Fibroblast of mammary gland (primary cell): ENCODE results near the gene LAMP1.

Source experiments
- DNase-seq: peaks from one replicate; pipeline ENCODE4 v3.0.0-alpha.2; 2010; ENCODE audit warnings: low read depth
- H3K4me3 ChIP-seq: 2 replicates; pipeline ENCODE4 v1.5.1; 2011; ENCODE audit warnings: low read depth, mild to moderate bottlenecking, low read length, moderate library complexity; ENCODE audit not compliant: control insufficient read depth
- TF ChIP-seq, protein P1 (sequence below): conservative IDR thresholded peaks from 2 replicates; pipeline ENCODE4 v1.5.1; 2011; ENCODE audit warnings: low read depth, low read length, inconsistent platforms; ENCODE audit not compliant: control insufficient read depth, insufficient read depth

The LAMP1 gene

GRCh38 chr13:113332615-113333014 lies 35.6 kb downstream of the LAMP1 start:
- no peak for DNase-seq
- TF ChIP-seq, protein P1, sequence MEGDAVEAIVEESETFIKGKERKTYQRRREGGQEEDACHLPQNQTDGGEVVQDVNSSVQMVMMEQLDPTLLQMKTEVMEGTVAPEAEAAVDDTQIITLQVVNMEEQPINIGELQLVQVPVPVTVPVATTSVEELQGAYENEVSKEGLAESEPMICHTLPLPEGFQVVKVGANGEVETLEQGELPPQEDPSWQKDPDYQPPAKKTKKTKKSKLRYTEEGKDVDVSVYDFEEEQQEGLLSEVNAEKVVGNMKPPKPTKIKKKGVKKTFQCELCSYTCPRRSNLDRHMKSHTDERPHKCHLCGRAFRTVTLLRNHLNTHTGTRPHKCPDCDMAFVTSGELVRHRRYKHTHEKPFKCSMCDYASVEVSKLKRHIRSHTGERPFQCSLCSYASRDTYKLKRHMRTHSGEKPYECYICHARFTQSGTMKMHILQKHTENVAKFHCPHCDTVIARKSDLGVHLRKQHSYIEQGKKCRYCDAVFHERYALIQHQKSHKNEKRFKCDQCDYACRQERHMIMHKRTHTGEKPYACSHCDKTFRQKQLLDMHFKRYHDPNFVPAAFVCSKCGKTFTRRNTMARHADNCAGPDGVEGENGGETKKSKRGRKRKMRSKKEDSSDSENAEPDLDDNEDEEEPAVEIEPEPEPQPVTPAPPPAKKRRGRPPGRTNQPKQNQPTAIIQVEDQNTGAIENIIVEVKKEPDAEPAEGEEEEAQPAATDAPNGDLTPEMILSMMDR = no peak
- no peak overlapping the region for H3K4me3 ChIP-seq

DNA sequence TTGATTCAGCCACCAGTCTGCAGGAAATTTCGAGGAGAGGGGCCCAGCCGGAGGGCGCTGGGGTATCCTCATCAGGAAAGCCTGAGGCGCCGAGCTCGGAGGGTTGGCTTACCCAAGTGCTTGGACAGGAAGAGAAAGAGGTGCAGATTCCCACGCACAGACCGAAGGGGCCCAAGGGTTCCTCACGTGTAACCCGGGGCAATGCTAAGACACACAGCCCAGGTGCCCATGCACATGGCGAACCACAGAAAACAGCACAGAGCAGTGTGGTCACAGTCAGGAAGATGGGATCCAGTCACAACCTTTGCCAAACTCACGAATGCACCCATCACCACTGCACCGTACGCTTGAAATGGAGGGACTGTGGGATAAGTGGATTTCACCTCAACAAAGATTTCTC lies 36.0 kb downstream of the LAMP1 start:
- TF ChIP-seq, protein P1 = no peak
- no peak overlapping the region for H3K4me3 ChIP-seq
- DNase-seq = no peak

GRCh38 chr13:113337556-113337955 lies 40.5 kb downstream of the LAMP1 start:
- DNase-seq = no peak
- TF ChIP-seq, protein P1 = no peak
- H3K4me3 ChIP-seq = no peak overlapping the region

DNA sequence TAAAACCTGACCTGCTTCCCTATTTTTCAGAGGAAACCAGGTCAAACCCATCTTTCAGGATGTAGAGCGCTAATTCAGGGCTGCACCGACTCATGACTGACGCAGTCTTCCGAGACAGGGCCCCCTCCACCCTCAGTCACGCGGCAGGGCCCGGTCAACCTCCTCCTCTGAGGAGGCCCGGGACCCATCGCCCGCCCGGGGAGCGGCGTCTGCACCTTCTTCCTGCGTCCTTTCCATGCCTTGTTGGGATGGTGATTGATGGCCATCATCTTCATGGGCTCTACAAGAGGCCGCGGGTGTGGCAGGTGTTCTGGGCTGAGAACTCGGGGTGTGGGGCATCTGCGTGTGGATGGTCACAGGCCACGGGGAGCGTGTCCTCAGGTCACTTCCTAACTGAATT lies 40.9 kb downstream of the LAMP1 start:
- DNase-seq = no peak
- H3K4me3 ChIP-seq = no peak overlapping the region
- TF ChIP-seq, protein P1 = no peak

GRCh38 chr13:113338451-113338850 lies 41.4 kb downstream of the LAMP1 start:
- H3K4me3 ChIP-seq = no peak overlapping the region
- TF ChIP-seq, protein P1 = no peak
- no peak for DNase-seq

DNA sequence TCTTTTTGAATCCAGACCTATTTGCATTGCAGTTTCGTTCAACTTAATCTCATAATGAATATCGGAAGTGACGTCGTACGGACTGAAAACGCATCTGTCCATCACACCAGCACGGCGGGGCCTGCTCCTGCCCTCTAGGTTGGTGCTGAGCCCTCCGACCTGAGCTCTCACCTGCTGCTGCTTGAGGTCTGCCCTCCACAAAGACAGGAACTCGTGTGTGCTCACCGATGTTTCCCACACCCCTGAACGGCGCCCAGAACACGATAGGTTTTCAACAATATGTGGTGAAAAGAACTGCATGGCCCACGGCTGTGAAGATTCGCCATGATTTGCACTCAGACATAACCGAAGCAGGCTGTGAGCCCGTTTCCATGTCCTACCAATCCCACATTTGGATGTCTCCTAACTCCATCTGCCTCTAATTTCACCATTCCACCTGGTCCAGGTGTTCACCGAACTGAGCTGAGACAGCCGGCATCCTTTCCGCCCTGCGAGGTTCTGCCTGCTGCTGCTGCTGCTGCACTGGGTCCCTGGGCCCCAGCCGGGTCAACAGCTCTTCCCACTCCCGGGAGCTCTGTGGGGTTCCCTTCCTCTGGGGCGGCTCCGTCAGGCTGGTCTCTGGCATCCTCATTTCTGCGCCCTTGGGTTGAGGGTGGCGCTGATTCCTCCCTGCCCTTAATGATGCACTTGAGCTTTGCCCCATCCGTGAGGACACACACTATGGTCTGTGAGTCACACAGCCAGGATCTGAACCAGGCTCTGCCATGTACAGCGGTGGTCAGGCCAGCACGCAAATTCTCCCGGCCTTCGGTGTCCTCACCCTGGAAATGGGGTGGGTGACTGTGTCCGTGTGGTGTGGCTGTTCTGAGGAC lies 46.0 kb downstream of the LAMP1 start:
- TF ChIP-seq, protein P1 = no peak
- H3K4me3 ChIP-seq = no peak overlapping the region
- DNase-seq = no peak
